HG02610 (cell line): ENCODE data around the gene PBXIP1.

Experiments
- ATAC-seq: cut with Tn5 transposase; IDR thresholded peaks from one replicate; pipeline ENCODE4 v1.9.1; 2021; ENCODE audit warnings: mild to moderate bottlenecking, moderate library complexity; ENCODE audit not compliant: unreplicated experiment

Gene PBXIP1

DNA sequence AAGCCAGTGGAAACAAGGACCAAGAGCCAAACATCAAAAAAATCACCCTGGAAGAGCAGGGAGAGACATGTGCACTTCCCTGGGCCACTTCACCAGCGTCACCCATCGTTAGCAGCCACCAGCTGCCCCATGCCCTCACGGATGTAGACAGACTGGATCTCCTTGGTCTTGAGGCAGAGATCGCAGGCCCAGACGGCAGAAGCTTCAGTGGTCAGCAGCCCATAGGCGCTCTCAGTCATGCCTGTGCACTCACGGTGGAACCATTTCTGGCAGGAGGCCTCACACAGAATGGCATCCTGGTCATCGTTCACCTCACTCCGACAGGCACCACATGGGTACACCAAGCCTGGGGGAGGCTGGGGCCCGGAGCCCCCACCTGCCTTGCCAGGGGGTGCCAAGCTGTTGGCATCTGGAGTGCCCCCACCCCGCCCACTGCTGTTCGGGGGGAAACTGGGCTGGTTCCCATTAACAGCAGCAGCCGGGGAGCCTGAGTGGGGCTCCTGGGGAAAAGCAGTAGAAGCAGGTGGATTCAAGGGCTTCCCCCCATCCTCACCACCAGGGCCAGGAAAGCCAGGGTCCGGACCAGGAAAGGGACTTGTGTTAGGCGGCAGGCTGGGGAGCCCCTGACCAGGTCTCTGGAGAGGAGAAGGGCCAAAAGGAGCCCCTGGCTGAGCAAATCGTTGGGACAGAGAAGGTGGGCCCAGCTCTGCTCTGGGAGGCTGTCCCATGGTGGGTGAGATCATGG lies 3.0 kb upstream of the PBXIP1 start:
- ATAC-seq, result no peak

DNA sequence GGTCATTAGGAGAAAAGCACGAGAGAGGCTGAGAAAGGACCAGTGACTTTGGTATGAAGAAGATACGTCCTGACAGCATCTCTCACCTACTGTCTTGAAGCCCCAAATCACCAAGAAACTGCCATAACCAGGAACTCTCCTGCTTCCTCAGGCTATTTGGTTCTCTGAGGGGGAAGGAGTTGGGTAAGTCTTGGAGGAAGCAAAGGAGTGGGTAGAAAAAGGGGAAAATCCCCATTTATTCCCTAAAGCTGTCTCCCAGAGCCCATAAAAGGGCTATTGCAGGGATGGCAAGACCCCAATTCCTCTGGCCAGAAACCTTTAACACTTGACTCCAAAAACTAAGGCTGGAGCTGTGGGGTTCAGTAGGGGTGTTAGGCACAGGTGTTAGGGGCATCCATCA lies 2.1 kb upstream of the PBXIP1 start:
- no peak for ATAC-seq

DNA sequence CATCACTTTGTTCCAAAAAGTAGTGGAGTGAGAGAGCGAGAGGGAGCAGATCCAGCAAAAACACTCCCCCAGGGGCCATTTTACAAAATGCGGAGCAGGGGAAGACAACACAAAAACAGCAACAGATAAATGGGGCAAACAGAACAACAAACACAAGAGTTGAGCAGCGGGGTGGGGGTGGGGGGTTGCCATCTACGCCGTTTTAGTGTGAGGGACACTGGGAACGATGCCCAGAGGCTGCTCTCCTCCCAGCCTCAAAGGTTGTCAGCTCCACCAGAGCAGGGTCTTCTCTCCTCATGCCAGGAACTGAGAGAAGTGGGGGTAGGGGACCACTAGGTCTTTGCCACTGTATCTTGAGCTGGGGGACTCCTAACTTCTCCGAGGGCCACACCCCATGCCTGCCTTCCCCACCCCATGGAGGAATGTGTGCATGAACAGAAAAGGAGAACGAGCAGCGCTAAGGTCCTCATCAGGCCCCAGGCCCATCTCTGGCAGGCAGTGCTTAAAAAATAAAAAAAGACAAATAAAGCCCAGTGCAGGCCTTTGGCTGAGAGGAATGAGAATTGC lies 1.3 kb upstream of the PBXIP1 start:
- ATAC-seq, result no peak

DNA sequence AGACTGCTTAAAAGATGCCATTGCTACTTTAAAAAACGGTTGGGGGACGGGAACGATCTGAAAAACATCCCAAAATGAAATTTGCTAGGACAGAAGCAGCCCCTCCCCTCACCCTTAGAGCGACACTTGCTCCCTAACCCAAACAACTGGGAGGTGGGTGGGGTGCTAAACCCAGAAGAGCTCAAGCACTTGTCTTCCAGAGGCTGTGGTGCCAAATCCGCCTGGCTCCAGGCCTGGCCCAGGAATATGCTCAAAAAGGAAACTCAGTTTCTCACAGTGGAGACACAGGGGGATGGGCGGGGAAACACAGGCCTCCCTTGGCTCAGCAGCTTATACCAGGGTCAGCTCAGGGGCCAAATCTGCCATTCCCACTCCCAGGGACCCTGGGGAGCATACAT lies 644 bp upstream of the PBXIP1 start:
- no peak for ATAC-seq

DNA sequence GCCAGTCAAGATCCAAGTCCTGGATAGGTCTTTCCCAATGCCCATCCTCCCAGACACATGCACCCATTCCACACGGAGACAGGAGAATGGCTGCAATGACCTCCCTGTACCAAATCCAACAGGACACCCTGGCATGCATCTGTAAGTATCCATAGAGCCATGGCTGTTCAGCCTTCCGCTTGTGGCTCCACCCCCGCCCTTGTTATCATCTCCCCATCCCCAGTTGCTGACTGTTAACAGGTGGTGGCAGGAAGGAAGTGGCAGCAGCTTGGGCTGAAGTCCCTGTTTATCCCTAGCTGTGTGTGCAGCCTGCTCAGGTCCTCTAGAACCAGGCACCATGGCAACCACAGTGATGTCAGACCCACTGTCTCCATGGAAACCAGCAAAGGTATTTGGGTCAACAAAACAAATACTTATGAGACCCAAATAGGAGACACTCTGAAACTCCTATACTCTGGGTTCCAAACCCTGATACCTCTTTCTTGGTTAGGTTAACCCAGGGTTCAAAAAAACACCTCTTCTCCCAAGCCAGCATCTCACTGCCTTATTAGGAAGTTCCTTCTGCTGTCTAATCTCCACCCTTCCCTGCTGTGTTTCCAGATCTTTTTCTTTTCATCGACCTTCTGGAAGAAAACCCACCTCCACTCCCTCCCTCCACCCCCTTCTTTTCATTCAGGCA lies 721 bp downstream of the PBXIP1 start:
- peak; percentile 54 for ATAC-seq

DNA sequence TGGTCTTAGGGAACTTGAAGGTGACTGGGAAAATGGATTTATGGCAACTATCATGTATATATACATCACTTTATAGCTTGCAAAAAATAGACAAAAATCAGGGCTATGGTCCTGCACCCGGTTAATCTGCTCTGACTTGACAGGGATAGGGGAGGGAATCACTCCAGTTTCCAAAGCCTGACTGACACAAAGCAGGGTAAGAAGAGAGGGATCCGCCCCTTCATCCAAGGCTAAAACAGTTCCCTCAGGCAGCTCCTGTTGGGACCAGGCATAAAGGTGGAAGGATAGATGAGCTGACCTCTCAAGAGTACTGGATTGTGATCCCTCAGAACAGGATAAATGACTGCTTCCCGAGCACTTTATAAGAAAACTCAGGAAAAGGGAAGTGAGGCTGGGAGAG lies 1.4 kb downstream of the PBXIP1 start:
- ATAC-seq, result no peak

DNA sequence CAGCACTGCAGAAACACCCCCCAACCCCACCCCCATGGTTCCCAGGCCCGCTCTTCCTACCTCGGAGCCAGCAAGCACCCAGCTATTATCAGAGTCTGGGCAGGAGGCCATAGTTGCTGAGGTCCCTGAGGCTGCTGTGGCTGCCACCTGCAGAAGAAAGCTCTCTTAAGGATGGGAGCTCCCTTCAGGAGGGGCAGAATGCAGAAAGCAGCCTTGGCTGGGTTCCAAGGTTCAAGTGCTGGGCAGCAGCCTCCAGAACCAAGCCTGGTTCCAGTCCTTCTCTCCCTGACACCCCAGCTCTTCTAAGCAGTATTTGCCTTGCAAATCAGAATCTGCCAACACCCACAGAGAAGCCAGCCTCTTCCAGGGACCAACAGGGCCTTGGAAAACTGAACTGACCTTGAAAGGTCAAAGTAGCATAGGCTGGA lies 2.3 kb downstream of the PBXIP1 start:
- ATAC-seq, result no peak

DNA sequence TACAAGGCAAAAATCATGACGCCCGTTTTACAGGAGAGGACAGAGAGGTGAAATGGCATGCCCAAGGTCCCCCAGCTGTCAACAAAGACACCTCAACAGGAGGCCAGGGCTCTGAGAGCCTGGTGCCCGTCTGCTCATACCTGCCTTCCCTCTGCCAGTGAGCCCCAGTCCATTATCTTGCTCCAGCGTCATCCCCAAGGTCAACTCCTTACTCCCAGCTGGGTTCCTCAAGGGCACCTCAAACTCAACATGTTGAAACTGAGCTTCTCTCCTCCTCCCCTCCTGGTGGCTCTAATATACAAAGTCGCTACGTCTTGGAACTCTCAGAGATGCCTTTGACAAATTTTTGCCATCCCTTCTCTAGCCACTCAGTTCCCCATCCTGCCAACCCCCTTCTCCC lies 3.2 kb downstream of the PBXIP1 start:
- no peak for ATAC-seq

DNA sequence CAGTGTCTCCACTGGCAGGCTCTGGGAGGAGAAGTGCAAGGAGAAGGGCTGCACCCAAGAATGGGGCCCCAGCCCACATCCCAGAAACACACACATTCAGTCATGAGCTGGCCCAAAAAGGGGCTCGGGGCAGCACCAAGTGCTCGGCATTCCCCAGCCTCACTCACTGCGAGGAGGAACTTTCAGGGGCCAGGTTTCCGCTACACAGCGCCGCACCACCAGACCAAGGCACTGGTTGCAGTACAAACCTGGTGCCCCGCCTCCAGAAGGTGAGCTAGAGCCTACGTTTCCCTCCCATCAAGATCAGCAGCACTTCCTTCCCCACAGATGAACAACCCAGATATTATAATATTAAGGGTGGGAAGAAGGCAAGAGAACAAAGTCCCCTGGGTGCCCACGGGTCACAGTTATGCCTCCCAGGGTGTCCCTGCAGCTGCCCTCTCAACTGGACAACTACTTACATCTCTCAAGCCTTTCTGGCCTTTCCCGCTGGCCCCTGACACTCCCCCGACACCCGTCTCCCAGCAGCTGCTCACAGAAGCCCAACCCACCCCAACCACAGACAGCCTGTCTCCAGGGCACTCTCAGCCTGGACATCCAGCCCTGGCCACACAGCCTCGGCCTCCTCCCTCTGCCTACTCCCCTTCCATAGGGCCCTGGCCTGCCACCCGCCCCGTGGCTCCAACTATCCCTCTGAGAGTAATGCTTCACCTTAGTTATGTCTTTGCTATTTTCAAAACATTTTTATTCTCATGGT lies 3.8 kb downstream of the PBXIP1 start:
- no peak for ATAC-seq

DNA sequence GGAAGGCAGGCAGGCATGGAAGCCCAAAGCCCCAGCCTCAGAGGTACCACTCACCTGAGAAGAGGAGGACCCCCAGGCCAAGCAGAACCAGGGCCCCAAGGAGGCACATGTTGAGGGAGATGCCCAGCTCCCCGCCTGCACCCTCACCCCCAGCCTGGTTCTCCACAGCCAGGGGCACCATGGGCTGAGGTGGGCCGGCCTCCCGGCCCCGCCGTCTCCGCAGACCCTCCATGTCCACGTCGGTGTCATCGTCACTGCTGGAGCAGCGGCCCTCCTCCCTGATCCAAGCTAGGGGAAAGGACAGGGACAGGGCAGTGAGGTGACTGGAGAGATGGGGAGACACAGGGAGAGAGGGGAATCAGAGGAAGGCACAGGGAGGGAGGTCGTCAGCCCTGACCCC lies 7.8 kb downstream of the PBXIP1 start:
- no peak for ATAC-seq

DNA sequence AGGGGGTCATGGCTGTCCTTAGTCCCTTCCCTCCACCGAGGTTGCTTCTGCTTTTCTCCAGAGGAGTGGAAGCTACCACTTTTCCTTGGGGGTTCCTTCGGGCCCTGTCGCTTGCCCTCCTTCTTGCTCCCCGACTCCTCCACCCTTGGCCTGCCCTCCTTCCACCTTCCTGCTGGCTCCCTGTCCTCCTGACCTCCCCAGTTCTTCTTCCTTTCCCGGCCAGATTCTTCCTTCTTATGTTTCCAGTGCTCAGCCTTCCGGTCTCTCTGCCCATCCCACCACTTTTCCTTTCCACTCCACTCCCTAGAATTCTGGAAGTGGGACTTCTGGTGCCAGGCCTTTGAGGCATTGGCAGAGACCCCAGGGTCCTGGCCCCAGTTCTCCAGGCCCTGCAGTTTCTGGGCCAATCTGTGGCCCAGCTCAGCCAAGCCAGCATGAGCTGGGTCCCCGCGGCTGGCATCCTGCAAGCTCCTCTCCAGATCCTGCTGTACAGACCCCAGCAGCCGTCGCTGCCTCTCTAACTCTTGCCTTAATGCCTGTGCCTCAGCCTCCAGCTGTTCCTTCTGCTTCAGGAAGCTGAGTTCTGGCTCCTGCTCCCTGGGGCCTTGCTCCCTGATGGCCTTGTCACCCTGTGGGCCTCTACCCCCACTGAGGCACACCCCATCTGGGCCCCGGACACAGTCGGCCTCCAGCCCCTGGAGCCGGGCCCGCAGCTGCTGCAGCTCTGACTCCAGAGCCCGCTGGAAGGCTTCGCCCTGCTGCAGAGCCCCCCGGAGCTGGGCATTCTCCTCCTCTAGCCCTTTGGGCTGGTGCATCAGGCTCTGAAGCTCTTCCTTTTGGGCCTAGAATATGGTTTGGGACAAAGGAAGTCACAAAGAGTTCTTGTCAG lies 9.7 kb downstream of the PBXIP1 start:
- no peak for ATAC-seq

DNA sequence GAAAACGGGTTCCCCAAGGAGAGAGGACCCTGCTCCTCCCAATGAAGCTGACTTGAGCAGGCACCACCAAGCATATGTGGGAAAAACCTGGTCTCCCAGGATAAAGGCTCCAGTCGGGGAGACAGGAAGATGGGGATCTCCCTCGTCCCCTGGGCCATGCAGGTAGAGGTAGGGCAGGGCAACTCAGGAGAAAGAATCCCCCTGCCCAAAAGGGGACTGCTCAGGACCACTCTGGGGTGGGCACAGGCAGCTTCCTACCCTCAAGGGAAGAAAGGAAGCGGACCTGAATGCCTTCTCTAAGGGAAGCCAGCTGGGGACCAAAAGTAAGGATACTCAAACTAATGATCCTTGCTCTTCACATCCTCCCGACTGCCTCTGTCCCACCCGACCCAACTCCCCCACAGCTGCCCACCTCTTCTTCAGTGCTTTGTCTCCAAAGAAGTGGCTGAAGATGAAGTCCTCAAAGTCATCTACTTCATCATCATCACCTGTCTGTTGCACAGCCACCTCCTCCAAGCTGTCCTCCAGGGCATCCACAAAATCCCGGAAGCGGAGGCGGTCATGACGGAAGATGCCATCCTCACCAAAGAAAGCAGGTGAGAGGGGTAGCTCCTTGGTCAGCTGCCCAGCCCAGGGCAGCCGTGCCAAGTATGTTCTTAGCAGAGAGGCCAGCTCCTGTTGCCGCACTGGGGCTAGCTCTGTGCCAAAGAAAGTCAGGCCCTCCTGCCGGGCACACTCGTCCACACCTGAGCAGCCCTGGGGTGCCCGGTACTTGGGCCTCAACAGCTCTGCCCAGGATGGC lies 10.5 kb downstream of the PBXIP1 start:
- ATAC-seq, result no peak

DNA sequence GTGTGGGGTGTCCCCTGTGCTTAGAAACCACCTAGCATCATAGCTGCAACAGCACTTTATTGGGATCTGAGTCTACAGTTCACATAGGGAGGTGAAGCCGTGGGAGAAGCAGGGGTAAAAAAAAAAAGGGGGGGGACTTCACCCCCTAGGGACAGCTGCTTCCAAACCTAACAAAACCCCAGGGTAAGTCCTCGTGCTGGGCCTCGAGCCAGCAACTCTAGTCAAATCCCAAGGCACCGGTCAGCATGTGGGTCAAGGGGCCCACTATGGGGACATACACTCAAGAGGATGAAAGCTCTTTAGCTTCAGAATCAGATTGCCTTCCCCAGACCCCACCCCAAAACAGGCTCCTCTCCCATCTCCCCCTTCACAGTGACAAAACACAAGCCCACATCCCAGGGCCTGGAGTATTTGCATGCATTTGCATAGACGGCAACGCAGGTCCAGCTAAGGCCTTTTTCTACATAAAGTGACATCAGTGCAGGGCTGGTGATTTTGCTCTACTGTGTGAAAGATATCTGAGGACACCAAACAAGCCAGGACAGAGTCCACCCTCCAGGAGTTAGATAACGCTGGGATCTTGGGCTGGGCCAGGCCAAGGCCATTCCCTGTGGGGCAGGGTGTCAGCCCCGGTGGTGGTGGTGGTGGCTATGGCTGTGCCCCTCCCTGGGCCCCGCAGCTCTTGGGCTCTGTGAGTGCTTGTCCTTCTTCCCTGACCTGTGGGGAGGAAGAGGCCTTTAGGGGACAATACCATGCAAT lies 11.3 kb downstream of the PBXIP1 start:
- ATAC-seq, result no peak

DNA sequence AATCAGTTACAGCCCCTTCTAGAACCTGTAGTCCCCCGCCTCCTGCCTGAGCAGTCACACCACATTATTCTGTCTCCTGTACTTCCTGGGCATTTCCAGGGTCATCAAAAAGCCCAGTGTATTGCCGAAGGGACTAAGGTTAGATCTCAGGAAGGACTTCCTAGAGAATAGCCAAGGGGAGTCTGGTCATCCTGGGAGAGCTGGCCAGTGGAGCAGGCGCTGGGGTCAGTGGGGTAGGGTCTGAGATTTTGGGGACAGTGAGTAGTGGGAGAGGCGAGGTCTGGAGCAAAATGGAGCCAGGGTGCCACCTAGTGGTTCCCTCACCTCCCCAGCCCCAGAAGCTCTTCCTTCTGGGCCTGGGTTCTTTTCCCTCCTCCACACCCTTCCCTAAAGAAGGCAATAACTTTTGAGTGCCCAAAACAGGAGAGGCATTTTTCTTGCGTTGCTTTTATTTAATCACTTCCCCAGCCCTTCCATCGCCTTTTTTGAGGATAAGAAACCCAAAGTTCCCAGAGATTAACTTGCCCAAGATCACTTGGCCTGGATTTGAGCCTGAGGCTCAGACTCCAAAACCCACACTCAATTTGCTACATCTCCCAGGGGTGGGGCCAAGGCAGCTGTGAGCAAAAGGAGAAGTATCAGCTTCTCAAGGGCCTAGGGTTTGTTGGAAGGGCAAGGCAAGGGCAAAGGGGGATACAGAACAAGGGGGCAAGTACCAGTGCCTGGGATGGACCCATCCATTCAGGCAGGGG lies 12.1 kb downstream of the PBXIP1 start:
- no peak for ATAC-seq

DNA sequence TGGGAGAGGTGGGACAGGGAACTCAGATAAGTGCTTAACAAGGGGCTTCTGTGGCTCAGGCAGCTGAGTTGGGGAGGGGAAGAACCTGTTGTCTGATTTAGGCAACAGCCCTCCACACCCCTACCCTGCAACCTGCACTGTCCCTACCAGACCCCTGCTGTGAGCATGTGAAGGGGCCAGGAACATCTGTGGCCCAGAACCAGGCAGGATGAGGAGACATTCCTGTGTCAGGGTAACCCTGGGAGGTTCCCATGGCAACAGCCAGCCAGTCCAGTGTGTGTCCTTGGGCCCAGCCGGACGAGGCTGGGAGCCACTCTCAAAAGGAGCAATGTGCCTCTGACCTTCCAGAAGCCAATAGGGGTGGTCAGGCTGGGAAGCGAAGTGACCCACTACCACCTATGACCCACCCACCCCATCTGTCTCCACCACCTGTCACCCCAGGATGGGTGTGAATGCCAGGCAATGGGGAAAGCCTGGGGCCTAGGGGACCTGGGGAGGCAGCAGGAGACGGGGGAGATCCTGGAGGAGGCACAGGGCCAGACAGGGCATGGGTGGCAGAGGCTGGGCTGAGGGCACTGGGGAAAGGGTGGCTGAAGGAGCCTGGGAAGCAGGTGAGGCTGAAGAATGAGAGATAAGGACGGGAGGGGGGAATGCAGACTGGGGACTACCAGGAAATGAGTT lies 14.4 kb downstream of the PBXIP1 start:
- no peak for ATAC-seq

DNA sequence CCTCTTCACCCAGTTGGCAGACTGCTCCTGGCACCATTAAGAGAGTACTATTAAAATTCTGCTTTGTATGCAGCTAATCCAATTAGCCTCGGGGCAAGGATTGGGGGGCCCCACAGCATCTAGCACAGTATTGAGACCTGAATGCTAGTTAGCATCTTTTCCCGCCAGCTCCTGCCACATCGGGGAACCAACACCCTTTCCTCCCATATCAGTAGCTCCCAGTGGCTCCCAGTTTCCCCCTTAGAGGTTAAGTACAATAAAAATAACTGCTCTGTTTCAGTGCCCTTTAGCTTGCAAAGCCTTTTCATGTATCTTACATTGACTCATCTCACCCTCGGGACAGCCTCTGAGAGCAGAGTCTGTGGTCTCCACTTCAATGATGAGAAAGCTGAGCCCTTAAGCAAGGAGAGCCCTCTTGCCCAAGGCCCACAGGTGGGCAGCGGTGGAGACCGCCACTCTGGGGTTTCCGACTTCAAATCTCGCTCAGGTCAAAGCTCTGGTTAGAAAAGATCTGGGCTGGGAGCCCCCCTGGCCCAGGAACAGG lies 15.2 kb downstream of the PBXIP1 start:
- no peak for ATAC-seq

DNA sequence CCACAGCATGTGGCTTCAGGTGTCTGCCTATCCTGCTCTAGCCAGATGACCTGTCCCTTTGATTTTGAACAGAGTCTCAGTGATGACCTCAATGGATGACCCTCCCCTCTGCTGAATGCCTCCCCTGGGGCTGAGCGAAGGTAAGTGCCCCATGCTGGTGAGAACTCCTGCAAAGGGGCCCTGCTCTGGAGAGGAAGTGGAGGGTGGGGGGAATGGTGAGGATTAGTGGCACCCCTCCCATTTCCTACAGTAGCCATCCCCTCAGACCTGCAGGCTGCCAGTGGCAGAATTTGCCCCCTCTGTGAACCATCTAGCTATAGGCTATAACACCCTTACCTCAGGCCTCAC lies 15.7 kb downstream of the PBXIP1 start:
- no peak for ATAC-seq
